ENCODE data around the gene SLC9A7.

Gene SLC9A7

GRCh38 chrX:46626566-46626965 is 132.4 kb downstream of the SLC9A7 start:
- DNase-seq (ENCODE audit: low spot score) = no peak
- in situ Hi-C loops (cut with MboI; ENCODE audit: low sequenced_read_pairs, unreplicated experiment) = no loop called here
- no peak for TF ChIP-seq CTCF (IDR thresholded peaks at IDR 0.05; ENCODE audit: borderline replicate concordance, control extremely low read depth, extremely low read depth, insufficient read depth, missing control alignments)

- DNase-seq (ENCODE audit: low spot score) = no peak
- in situ Hi-C loops (cut with MboI; ENCODE audit: low sequenced_read_pairs, unreplicated experiment) = no loop called here
- TF ChIP-seq CTCF (IDR thresholded peaks at IDR 0.05; ENCODE audit: borderline replicate concordance, control extremely low read depth, extremely low read depth, insufficient read depth, missing control alignments) = no peak
Measured at GRCh38 chrX:46624090-46624786, 134.7 kb downstream of the SLC9A7 start.

GRCh38 chrX:46621572-46621971 is 137.3 kb downstream of the SLC9A7 start:
- TF ChIP-seq CTCF (IDR thresholded peaks at IDR 0.05; ENCODE audit: borderline replicate concordance, control extremely low read depth, extremely low read depth, insufficient read depth, missing control alignments) = no peak
- in situ Hi-C loops (cut with MboI; ENCODE audit: low sequenced_read_pairs, unreplicated experiment) = no loop called here
- no peak for DNase-seq (ENCODE audit: low spot score)

GRCh38 chrX:46620505-46620904 is 138.4 kb downstream of the SLC9A7 start:
- in situ Hi-C loops (cut with MboI; ENCODE audit: low sequenced_read_pairs, unreplicated experiment) = no loop called here
- DNase-seq (ENCODE audit: low spot score) = no peak
- no peak for TF ChIP-seq CTCF (IDR thresholded peaks at IDR 0.05; ENCODE audit: borderline replicate concordance, control extremely low read depth, extremely low read depth, insufficient read depth, missing control alignments)

GRCh38 chrX:46618947-46619346 is 140.0 kb downstream of the SLC9A7 start:
- in situ Hi-C loops (cut with MboI; ENCODE audit: low sequenced_read_pairs, unreplicated experiment) = no loop called here
- no peak for TF ChIP-seq CTCF (IDR thresholded peaks at IDR 0.05; ENCODE audit: borderline replicate concordance, control extremely low read depth, extremely low read depth, insufficient read depth, missing control alignments)
- no peak for DNase-seq (ENCODE audit: low spot score)

GRCh38 chrX:46617906-46618305 is 141.0 kb downstream of the SLC9A7 start:
- TF ChIP-seq CTCF (IDR thresholded peaks at IDR 0.05; ENCODE audit: borderline replicate concordance, control extremely low read depth, extremely low read depth, insufficient read depth, missing control alignments) = no peak
- in situ Hi-C loops (cut with MboI; ENCODE audit: low sequenced_read_pairs, unreplicated experiment) = no loop called here
- no peak for DNase-seq (ENCODE audit: low spot score)
